Vagina (tissue), 2 donors: ENCODE results near the gene TMEM196. TPM values are rescaled to one million over a fixed set of nuclear protein-coding genes. Genes with fewer than 3 reads are reported as not detected.
"Not testable (repeated sequence)": the region's sequence is repeated elsewhere in the genome, so short reads cannot be mapped to it uniquely, and the experiment has no call there.

Source experiments
- DNase-seq, 2 donors: peaks; one replicate each; pipeline ENCODE4 v3.0.0-alpha.2; 2017; ENCODE audit errors: extremely low spot score in 2 of 2
- H3K27ac ChIP-seq: fragments of 200-600 bp; sonication (generic); one replicate; pipeline ENCODE4 v1.5.1; 2019
- H3K27me3 ChIP-seq: fragments of 200-600 bp; sonication (generic); one replicate; pipeline ENCODE4 v1.5.1; 2019
- H3K36me3 ChIP-seq, 2 donors: fragments of 200-600 bp; sonication (generic); one replicate each; pipeline ENCODE4 v1.5.1; 2017 to 2019
- H3K4me1 ChIP-seq: fragments of 200-600 bp; sonication (generic); one replicate; pipeline ENCODE4 v1.5.1; 2019
- H3K4me3 ChIP-seq, 2 donors: fragments of 200-600 bp; sonication (generic); 1 replicate in 1 of 2; 2 replicates in 1 of 2; pipeline ENCODE4 v1.5.1; 2016 to 2019
- H3K9me3 ChIP-seq: fragments of 200-600 bp; sonication (generic); one replicate; pipeline ENCODE4 v1.5.1; 2019
- CTCF ChIP-seq, 3 experiments: fragments of 450-650 bp in 2 of 3; fragments of 200-600 bp in 1 of 3; sonication (generic) in 1 of 3; IDR thresholded peaks; one replicate each; pipeline ENCODE4 v1.5.1; 2017 to 2019; ENCODE audit warnings: antibody characterized with exemption in 3 of 3, mild to moderate bottlenecking in 2 of 3, moderate library complexity in 2 of 3
- POLR2A ChIP-seq, 2 donors: fragments of 450-650 bp; IDR thresholded peaks; one replicate each; pipeline ENCODE4 v1.6.1; 2017; ENCODE audit warnings: antibody characterized with exemption in 2 of 2, mild to moderate bottlenecking in 2 of 2, moderate library complexity in 2 of 2
- POLR2AphosphoS5 ChIP-seq, 2 donors: sonication (generic); formaldehyde crosslinking; IDR thresholded peaks; one replicate each; pipeline ENCODE4 v1.9.0; 2017; ENCODE audit warnings: antibody characterized with exemption in 2 of 2, mild to moderate bottlenecking in 2 of 2, low read depth in 1 of 2; ENCODE audit not compliant: insufficient read depth in 1 of 2
- intact Hi-C: fragments of 100-400 bp; cut with DNase I; formaldehyde crosslinking; loops from one replicate; pipeline ENCODE4 v1.15.1; 2023
- total RNA-seq: library from RNA; depleted of rRNA; stranded (reverse); fragments of >200 nt; gene quantifications from one replicate; pipeline ENCODE4 v1.2.3, GENCODE V29; 2016

The TMEM196 gene
- total RNA-seq, 1 donor from 2014 or later: not detected

GRCh38 chr7:19700936-19701335 is 72.5 kb downstream of the TMEM196 start:
- intact Hi-C loops: no loop called here
- Histone ChIP-seq H3K27me3 (no peaks in the 10 kb centered on the region), H3K27ac (no peak overlapping the region), H3K4me1 (no peaks in the 10 kb centered on the region), H3K4me3 (no peak overlapping the region), H3K36me3 (peaks cover 0 to 16% of the 10 kb centered on the region in 2 donors), H3K9me3 (no peaks in the 10 kb centered on the region)
- no peak for TF ChIP-seq POLR2A (IDR thresholded peaks at IDR 0.05)
- no peak for TF ChIP-seq POLR2AphosphoS5 (IDR thresholded peaks at IDR 0.05; ENCODE audit: insufficient read depth in 1 of 2, low read depth in 1 of 2)
- TF ChIP-seq CTCF (IDR thresholded peaks at IDR 0.05): no peak
- no peak for DNase-seq

- Histone ChIP-seq H3K9me3 (no peaks in the 10 kb centered on the region), H3K4me3 (no peak overlapping the region), H3K27me3 (no peaks in the 10 kb centered on the region), H3K36me3 (peaks cover 0 to 16% of the 10 kb centered on the region in 2 donors), H3K27ac (no peak overlapping the region), H3K4me1 (no peaks in the 10 kb centered on the region)
- no peak for DNase-seq
- no peak for TF ChIP-seq POLR2A (IDR thresholded peaks at IDR 0.05)
- TF ChIP-seq POLR2AphosphoS5 (IDR thresholded peaks at IDR 0.05; ENCODE audit: insufficient read depth in 1 of 2, low read depth in 1 of 2): no peak
- no peak for TF ChIP-seq CTCF (IDR thresholded peaks at IDR 0.05)
- intact Hi-C loops: no loop called here
These were observed 75.1 kb downstream of the TMEM196 start for GRCh38 chr7:19698331-19698730.

- Histone ChIP-seq H3K4me3 (no peak overlapping the region), H3K4me1 (no peaks in the 10 kb centered on the region), H3K27me3 (no peaks in the 10 kb centered on the region), H3K9me3 (no peaks in the 10 kb centered on the region), H3K27ac (no peak overlapping the region), H3K36me3 (peaks cover 0 to 16% of the 10 kb centered on the region in 2 donors)
- TF ChIP-seq POLR2AphosphoS5 (IDR thresholded peaks at IDR 0.05; ENCODE audit: insufficient read depth in 1 of 2, low read depth in 1 of 2) (no peak), CTCF (IDR thresholded peaks at IDR 0.05) (no peak), POLR2A (IDR thresholded peaks at IDR 0.05) (no peak)
- DNase-seq: no peak
- intact Hi-C loops: no loop called here
These were observed 76.5 kb downstream of the TMEM196 start for GRCh38 chr7:19696926-19697325.

GRCh38 chr7:19692111-19692828 is 81.1 kb downstream of the TMEM196 start:
- H3K9me3 ChIP-seq: no peaks in the 10 kb centered on the region
- intact Hi-C loops: no loop called here
- TF ChIP-seq CTCF (IDR thresholded peaks at IDR 0.05) (no peak), POLR2AphosphoS5 (IDR thresholded peaks at IDR 0.05; ENCODE audit: insufficient read depth in 1 of 2, low read depth in 1 of 2) (no peak), POLR2A (IDR thresholded peaks at IDR 0.05) (no peak)

GRCh38 chr7:19690736-19691135 is 82.7 kb downstream of the TMEM196 start:
- intact Hi-C loops: no loop called here

More at GRCh38 chr7:19692111-19692828, 81.1 kb downstream of the TMEM196 start:
- H3K4me1 ChIP-seq: no peaks in the 10 kb centered on the region
- no peaks in the 10 kb centered on the region for H3K36me3 ChIP-seq
- H3K4me3 ChIP-seq: no peak overlapping the region
- H3K27ac ChIP-seq: no peak overlapping the region
- H3K27me3 ChIP-seq: no peaks in the 10 kb centered on the region
- no peak for DNase-seq

GRCh38 chr7:19689130-19689529 is 84.3 kb downstream of the TMEM196 start:
- H3K4me1 ChIP-seq, H3K27me3 ChIP-seq, H3K36me3 ChIP-seq, intact Hi-C loops, DNase-seq, H3K9me3 ChIP-seq, H3K4me3 ChIP-seq, H3K27ac ChIP-seq: not testable (repeated sequence)

More at GRCh38 chr7:19690736-19691135, 82.7 kb downstream of the TMEM196 start:
- H3K9me3 ChIP-seq: no peaks in the 10 kb centered on the region
- no peaks in the 10 kb centered on the region for H3K36me3 ChIP-seq
- no peak for DNase-seq
- no peak overlapping the region for H3K27ac ChIP-seq
- no peaks in the 10 kb centered on the region for H3K4me1 ChIP-seq
- H3K4me3 ChIP-seq: no peak overlapping the region
- no peaks in the 10 kb centered on the region for H3K27me3 ChIP-seq
- no peak for TF ChIP-seq CTCF (IDR thresholded peaks at IDR 0.05)
- TF ChIP-seq POLR2A (IDR thresholded peaks at IDR 0.05): no peak
- TF ChIP-seq POLR2AphosphoS5 (IDR thresholded peaks at IDR 0.05; ENCODE audit: insufficient read depth in 1 of 2, low read depth in 1 of 2): no peak
